Epithelial cell of umbilical artery (primary cell): Measurements from ENCODE around the gene CCDC169. TPM values are rescaled to one million over a fixed set of nuclear protein-coding genes. Genes with fewer than 3 reads are reported as not detected.

Experiments used
- total RNA-seq: library from RNA; depleted of rRNA; stranded (reverse); fragments of >200 nt; gene quantifications from 2 replicates; pipeline ENCODE4 v1.2.3, GENCODE V29; 2014

Gene CCDC169
- 3.9 and 4.9 TPM in 2 replicates for total RNA-seq

GRCh38 chr13:36297366-36298338 is at the start of gene CCDC169:
Gene CCDC169 (minus strand): TSS chr13:36297814. CDS start chr13:36297719, 95 bp downstream.

GRCh38 chr13:36346222-36347083 is 48.8 kb upstream of the CCDC169 start, which contains the start of gene SPART:
Gene SPART (minus strand): TSS chr13:36346394. CDS start chr13:36335830, 10,564 bp downstream.

GRCh38 chr13:36214163-36214921 is 83.3 kb downstream of the CCDC169 start, which contains the start of gene SOHLH2:
Gene SOHLH2 (minus strand): TSS chr13:36214556. CDS start chr13:36214526, 30 bp downstream.

Other genes with a start within 250 kb of the CCDC169 start
- gene DCLK1, start 166.4 kb downstream of the CCDC169 start, total RNA-seq = 3.2 and 4.6 TPM in 2 replicates
- 0.46 and 1.3 TPM in 2 replicates for gene SOHLH2, start 83.3 kb downstream of the CCDC169 start, total RNA-seq
- 54.9 and 110 TPM in 2 replicates for gene SPART, start 48.6 kb upstream of the CCDC169 start, total RNA-seq
- 14.6 and 55.2 TPM in 2 replicates for gene CCNA1, start 134.7 kb upstream of the CCDC169 start, total RNA-seq